PC-3 (cell line): ENCODE results near the gene SMYD3.

Experiments used
- CTCF ChIP-seq: fragments of 300-600 bp; sonication (generic); conservative IDR thresholded peaks from 2 replicates; pipeline ENCODE4 v1.5.1; 2017; ENCODE audit warnings: antibody characterized with exemption, low read depth, mild to moderate bottlenecking, low read length
- EZH2phosphoT487 ChIP-seq: fragments of 300-600 bp; sonication (generic); IDR thresholded peaks from 2 replicates; pipeline ENCODE4 v1.6.1; 2018; ENCODE audit warnings: mild to moderate bottlenecking, antibody characterized with exemption, low read length, borderline replicate concordance

GRCh38 chr1:246170574-246171261 is 336.4 kb downstream of the SMYD3 start:
- no peak for TF ChIP-seq CTCF
- no peak for TF ChIP-seq EZH2phosphoT487
